Measurements from ENCODE around the gene CSN1S1.

- TF ChIP-seq EP300 (IDR thresholded peaks at IDR 0.05) (no peak), CTCF (IDR thresholded peaks at IDR 0.05) (no peak)
These were observed 63.9 kb downstream of the CSN1S1 start for GRCh38 chr4:69994782-69995181.

Measured in sigmoid colon (tissue), 4 donors.